GM12891 (cell line): Measurements from ENCODE around the gene CAMK1D.

Experiments used
- PAX5 ChIP-seq: IDR thresholded peaks from 2 replicates; pipeline ENCODE4 v1.6.1; 2011; ENCODE audit warnings: low read length, moderate library complexity, mild to moderate bottlenecking; ENCODE audit not compliant: insufficient read depth, severe bottlenecking
- POLR2A ChIP-seq: IDR thresholded peaks from 2 replicates; pipeline ENCODE4 v1.6.1; 2011; ENCODE audit warnings: low read depth, low read length, control low read depth
- POLR2AphosphoS5 ChIP-seq: IDR thresholded peaks from 2 replicates; pipeline ENCODE4 v1.6.1; 2011; ENCODE audit warnings: low read depth, low read length, control low read depth
- SPI1 ChIP-seq: IDR thresholded peaks from 2 replicates; pipeline ENCODE4 v1.6.1; 2011; ENCODE audit warnings: low read depth, low read length, control low read depth
- TAF1 ChIP-seq: IDR thresholded peaks from 2 replicates; pipeline ENCODE4 v1.6.1; 2011; ENCODE audit warnings: low read depth, low read length, control low read depth

DNA sequence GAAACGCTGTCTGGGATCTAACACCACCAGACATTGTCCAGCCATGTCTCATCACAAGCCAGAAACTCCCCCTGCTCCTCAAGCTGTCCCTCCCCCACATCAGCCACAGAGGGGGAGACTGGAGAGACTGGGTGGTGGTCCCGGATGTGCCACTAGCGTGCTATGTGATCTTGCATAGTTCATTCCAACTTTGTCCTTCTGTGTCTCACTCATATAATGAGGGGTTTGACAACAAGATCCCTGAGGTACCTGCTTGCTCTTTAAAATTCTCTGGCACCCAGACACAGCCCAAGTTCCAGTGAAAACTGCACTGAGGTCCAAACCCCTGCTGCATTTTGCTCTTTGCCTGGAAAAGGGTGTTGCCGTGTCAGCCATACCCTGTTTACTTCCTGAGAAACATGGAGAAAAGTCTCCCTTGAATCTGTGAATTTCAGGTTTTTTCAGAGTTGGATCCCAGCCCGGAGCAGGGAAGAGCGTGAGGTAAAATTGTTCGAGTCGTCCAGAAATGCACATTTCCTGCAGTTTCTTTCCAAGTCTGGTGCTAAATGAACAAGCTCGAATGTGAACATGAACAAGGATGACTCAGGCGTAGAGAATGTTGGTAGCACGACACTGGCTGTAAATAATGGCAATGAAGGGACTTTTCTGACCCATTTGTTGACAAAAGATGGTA lies 495.6 kb downstream of the CAMK1D start:
- TF ChIP-seq POLR2A = no peak
- TF ChIP-seq TAF1 = no peak
- no peak for TF ChIP-seq POLR2AphosphoS5
- no peak for TF ChIP-seq SPI1
- TF ChIP-seq PAX5 = no peak
